ENCODE measurements around the gene FAM107B. TPM values are rescaled to one million over a fixed set of nuclear protein-coding genes. Genes with fewer than 3 reads are reported as not detected.

Gene FAM107B
- total RNA-seq, 6 experiments from 2014 or later = 18.7 to 43.8 (median 40.0) TPM

DNA sequence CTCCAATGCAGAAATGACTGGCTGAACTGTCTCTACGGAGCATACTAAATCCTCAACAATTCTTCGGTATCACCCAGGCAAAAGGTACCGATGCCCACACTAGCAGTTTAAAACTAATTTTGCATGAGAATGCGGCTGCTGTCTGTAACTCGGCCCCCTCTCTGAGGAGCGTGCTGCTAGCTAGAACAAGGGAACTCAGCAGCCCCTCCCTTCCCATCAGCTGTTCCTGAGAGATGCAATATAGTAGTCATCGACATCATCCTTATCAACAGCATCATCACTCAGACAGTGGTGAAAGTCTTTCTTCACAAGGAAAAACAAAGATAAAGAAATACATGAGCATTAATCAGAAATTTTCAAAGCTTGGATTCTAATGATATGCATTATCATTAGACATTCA, 254.9 kb downstream of the FAM107B start:
- Mint-ChIP-seq H3K27me3 (ENCODE audit: insufficient read depth) (no peaks in the 10 kb centered on the region), H3K4me1 (ENCODE audit: low read depth) (no peaks in the 10 kb centered on the region), H3K27ac (no peak overlapping the region), H3K36me3 (ENCODE audit: low read depth) (peaks cover 18% of the 10 kb centered on the region), H3K4me3 (no peak overlapping the region), H3K9me3 (no peaks in the 10 kb centered on the region)
- TF ChIP-seq, protein P1, sequence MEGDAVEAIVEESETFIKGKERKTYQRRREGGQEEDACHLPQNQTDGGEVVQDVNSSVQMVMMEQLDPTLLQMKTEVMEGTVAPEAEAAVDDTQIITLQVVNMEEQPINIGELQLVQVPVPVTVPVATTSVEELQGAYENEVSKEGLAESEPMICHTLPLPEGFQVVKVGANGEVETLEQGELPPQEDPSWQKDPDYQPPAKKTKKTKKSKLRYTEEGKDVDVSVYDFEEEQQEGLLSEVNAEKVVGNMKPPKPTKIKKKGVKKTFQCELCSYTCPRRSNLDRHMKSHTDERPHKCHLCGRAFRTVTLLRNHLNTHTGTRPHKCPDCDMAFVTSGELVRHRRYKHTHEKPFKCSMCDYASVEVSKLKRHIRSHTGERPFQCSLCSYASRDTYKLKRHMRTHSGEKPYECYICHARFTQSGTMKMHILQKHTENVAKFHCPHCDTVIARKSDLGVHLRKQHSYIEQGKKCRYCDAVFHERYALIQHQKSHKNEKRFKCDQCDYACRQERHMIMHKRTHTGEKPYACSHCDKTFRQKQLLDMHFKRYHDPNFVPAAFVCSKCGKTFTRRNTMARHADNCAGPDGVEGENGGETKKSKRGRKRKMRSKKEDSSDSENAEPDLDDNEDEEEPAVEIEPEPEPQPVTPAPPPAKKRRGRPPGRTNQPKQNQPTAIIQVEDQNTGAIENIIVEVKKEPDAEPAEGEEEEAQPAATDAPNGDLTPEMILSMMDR (IDR thresholded peaks at IDR 0.05) = no peak
- no peak for DNase-seq

DNA sequence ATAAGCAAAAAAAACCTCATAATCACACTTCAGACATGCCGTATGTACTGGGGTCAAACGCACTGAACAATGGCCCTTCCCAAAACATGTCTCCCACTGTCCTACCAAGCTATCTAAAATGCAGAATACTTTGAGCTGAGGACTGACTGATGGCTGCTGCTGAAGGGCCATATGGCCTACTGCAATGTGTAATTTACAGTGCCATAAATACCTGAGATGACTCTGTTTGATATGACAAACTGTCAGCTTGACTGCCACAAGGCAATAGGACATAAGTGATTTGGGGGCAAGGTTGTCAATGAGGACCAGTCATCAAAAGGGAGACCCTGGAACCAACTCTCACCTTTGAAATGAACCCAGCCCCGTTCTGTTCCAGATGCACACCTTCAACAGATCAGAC, 256.5 kb downstream of the FAM107B start:
- Mint-ChIP-seq H3K4me1 (ENCODE audit: low read depth) (no peaks in the 10 kb centered on the region), H3K27ac (no peak overlapping the region), H3K4me3 (no peak overlapping the region), H3K27me3 (ENCODE audit: insufficient read depth) (no peaks in the 10 kb centered on the region), H3K36me3 (ENCODE audit: low read depth) (peaks cover 18% of the 10 kb centered on the region), H3K9me3 (no peaks in the 10 kb centered on the region)
- no peak for DNase-seq
- TF ChIP-seq, protein P1 (IDR thresholded peaks at IDR 0.05) = no peak

DNA sequence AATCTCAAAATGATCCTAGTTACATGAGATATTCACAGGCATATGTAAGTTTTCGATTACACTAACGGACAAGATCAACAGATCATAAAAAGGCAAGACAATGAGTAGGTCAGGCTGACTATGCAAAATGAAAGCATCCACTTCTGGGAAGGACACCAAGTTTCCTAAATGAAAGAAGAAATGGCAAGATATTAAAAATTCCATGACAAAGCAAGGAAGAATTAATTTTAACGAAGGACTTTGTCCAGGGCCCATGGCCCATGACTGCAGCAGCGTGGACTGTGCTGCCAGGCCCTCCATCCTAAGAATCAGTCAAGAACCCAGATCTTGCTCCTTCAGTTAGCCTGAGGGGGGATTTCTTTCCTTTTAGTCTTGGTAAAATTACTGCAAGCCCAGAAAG, 261.6 kb downstream of the FAM107B start:
- Mint-ChIP-seq H3K27me3 (ENCODE audit: insufficient read depth) (no peaks in the 10 kb centered on the region), H3K4me3 (no peak overlapping the region), H3K36me3 (ENCODE audit: low read depth) (peaks cover 5% of the 10 kb centered on the region), H3K4me1 (ENCODE audit: low read depth) (no peaks in the 10 kb centered on the region), H3K27ac (no peak overlapping the region), H3K9me3 (no peaks in the 10 kb centered on the region)
- DNase-seq = no peak
- TF ChIP-seq, protein P1 (IDR thresholded peaks at IDR 0.05) = no peak

DNA sequence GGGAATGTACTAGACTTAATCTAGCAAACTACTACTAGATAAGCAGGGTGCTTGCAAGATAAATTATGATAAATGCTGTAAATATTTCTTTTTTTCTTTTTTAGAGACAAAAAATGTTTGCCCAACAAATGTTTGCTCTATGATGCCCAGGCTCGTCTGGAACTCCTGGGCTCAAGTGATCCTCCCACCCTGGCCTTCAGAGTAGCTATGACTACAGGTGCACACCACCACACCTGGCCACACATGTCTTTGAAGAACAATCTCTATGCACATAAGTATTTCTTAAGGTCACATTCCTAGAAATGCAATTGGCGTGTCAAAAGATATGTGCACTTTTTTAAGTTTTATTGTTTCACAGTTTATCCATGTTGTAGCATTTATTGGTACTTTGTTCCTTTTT, 264.4 kb downstream of the FAM107B start:
- Mint-ChIP-seq H3K27me3 (ENCODE audit: insufficient read depth) (peaks cover 2% of the 10 kb centered on the region; the same call in 1 of the 2 replicates), H3K4me1 (ENCODE audit: low read depth) (no peaks in the 10 kb centered on the region), H3K27ac (no peak overlapping the region), H3K9me3 (no peaks in the 10 kb centered on the region), H3K4me3 (no peak overlapping the region), H3K36me3 (ENCODE audit: low read depth) (peaks cover 5% of the 10 kb centered on the region)
- DNase-seq = no peak
- TF ChIP-seq, protein P1 (IDR thresholded peaks at IDR 0.05) = no peak

DNA sequence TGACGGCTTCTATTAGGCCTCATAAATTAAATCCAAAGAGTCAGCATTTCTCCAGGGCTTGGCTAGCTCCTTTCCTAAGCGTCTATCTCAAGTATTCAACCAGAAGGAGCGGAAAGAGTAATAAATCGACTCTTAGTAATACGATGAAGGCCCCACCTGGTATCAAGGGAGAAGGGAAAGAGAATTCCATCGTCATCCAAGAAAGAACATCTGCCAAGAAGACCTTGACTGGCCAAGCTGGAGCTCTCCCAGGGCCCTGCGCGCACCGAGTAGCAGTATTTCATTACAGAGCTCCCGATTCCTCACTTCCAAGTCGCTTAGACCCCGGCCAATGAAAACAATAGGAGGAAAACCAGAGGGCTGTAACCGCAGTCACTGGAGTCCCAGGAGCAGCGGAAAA, 266.0 kb downstream of the FAM107B start:
- DNase-seq = no peak
- no peak overlapping the region for H3K27ac Mint-ChIP-seq
- peaks cover 5% of the 10 kb centered on the region for H3K36me3 Mint-ChIP-seq (ENCODE audit: low read depth)
- TF ChIP-seq, protein P1 (IDR thresholded peaks at IDR 0.05) = no peak
- H3K4me1 Mint-ChIP-seq (ENCODE audit: low read depth) = no peaks in the 10 kb centered on the region
- peaks cover 2% of the 10 kb centered on the region; the same call in 1 of the 2 replicates for H3K27me3 Mint-ChIP-seq (ENCODE audit: insufficient read depth)
- no peaks in the 10 kb centered on the region for H3K9me3 Mint-ChIP-seq
- H3K4me3 Mint-ChIP-seq = no peak overlapping the region

DNA sequence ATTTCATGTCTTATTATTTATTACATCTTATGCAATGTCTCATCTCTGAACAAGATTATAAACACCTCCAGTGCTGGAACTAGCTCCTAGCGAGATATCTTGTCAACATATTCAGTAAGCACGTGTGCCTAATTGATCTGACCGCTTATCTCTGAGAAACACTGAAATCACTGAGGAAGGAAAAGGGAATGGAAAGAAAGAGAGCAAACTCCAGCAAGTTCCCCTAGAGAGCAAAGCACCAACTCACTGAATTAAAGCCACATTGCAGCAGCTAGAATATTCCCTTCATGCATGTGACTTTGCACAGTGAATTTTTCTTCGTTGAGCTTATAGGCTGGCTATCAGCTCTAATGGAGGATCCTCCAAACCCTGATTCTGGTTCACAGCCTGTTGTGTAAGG, 266.9 kb downstream of the FAM107B start:
- TF ChIP-seq, protein P1 (IDR thresholded peaks at IDR 0.05) = no peak
- Mint-ChIP-seq H3K27ac (no peak overlapping the region), H3K36me3 (ENCODE audit: low read depth) (peaks cover 5% of the 10 kb centered on the region), H3K9me3 (no peaks in the 10 kb centered on the region), H3K4me1 (ENCODE audit: low read depth) (no peaks in the 10 kb centered on the region), H3K27me3 (ENCODE audit: insufficient read depth) (peaks cover 2% of the 10 kb centered on the region; the same call in 1 of the 2 replicates), H3K4me3 (no peak overlapping the region)
- no peak for DNase-seq
